GM18508 (cell line): ENCODE data around the gene SPDEF.

Source experiments
- ATAC-seq: cut with Tn5 transposase; IDR thresholded peaks from one replicate; pipeline ENCODE4 v1.9.1; 2021; ENCODE audit warnings: moderate number of reproducible peaks; ENCODE audit not compliant: insufficient read depth, unreplicated experiment

SPDEF gene

DNA sequence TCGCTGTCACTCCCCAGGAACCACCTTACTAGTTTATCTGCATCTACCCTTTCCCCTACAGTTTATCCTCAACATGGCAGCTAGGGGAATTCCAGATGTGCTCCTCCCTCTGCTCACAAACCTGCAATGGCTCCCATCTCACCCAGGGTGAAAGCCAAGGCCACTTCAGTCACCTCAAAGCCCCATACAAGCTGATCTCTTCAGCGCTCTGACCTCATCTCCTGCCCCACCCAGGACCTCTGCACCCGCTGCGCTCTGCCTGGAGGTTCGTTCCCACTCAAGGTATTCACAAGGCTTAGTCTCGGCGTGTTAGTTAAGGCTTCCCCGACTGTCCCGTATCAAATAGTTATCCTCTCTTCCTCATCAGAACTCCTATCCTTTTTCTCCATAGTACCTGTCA, 28.6 kb upstream of the SPDEF start:
- ATAC-seq, result no peak

- ATAC-seq, result no peak
Measured at GRCh38 chr6:34583861-34584604, 27.9 kb upstream of the SPDEF start.

GRCh38 chr6:34583461-34583860, 27.3 kb upstream of the SPDEF start:
- ATAC-seq, result no peak

- ATAC-seq, result no peak
Measured at GRCh38 chr6:34581561-34581920, 25.4 kb upstream of the SPDEF start.

DNA sequence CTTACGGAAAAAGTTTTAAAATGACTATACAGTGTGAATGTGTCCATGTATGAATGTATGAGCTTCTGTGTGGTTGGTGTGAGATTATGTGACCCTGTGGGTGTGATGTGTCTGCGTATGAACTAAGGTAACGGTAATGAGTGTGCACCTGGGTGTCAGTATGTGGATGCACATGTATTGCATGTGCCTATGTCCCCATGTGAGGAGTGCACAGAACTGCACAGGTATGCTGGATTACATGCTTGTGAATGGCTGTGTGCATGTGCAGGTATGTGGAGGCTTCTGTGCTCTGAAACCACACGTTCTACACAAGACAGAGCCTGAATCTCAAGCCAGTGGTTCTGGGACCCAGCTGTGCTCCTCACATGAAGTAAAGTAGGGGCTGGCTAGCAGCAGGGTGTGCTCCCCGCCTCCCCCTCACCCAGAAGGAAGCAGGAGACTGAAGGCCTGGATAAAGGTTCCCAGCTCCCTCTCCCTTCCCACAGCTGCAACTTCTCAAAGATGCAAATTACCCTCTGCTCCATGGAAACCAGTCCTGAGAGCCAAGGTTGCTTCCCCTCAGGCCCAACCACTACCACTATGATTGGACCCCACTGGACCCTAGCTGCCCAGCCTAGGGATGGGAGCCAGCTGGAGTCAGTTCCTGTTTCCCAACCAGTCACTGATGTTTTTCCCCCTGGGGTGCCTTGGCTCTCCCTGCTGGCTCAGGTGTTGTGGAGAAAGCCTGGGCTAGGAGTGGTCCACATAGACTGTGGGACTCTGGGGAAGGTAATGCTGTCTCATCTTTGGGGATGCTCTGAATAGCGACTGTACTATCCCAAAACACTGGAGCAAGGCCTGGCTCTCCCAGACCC, 24.8 kb upstream of the SPDEF start:
- no peak for ATAC-seq

- no peak for ATAC-seq
Measured at GRCh38 chr6:34578445-34579262, 22.5 kb upstream of the SPDEF start.

DNA sequence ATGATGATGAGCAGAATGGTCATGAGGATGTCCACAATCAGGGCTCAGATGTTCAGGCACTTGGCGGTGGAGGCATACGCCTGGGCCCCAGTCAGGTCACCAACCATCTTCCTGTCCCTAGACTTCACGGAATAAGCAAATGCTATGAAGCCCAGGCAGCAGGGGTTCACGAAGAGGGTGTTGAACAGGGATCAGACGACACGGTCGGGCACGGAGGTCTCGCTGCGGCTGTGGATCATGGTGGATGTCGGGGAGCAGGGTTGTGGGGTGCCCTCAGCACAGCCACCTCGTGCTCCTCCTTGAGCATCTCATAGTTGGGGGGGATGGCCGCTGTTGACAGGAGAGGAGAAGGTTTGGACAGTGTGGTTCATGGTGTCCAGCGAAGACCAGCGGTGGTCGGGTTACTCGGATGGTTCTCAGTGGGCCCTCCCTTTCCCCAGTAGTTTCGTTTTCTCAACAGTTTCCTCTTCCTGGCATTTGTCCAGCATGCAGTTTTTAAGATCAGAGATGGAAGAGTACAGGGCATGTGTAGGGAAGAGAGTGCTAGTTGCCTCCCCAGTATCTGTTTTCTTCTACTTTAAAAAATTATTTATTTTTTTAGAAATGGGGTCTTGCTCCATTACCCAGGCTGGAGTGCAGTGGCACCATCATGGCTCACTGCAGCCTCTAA, 20.3 kb upstream of the SPDEF start:
- no peak for ATAC-seq

GRCh38 chr6:34575326-34575725, 19.2 kb upstream of the SPDEF start:
- no peak for ATAC-seq

GRCh38 chr6:34574647-34575293, 18.6 kb upstream of the SPDEF start:
- no peak for ATAC-seq

DNA sequence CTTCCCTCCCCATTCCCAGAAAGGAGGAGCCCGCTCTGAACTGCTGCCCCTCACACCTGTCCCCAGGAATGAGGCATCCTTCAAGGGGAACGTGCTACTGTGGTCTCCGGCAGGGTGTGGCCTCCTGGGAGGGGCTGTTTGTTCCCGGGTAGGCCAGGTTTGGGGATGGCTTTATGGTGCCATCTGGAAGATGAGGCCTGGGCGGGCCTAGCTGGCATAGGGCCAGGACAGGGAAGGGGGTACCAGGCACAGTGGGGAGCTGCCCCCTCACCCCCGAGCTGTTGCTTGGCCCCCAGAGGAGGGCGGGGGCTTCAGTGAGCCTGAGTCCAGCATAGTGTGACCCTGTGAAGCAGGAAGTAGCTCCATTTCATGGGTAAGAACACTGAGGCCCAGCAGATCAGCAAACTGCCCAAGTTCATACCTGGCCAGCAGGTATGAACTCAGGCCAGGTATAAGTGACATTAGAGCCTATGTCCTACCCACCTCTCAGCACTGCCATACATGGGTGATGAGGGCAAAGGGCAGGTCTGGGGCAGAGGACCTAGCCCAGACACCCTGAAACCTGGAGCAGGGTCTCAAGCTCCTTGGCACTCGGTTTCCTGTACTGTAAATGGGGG, 17.5 kb upstream of the SPDEF start:
- no peak for ATAC-seq

DNA sequence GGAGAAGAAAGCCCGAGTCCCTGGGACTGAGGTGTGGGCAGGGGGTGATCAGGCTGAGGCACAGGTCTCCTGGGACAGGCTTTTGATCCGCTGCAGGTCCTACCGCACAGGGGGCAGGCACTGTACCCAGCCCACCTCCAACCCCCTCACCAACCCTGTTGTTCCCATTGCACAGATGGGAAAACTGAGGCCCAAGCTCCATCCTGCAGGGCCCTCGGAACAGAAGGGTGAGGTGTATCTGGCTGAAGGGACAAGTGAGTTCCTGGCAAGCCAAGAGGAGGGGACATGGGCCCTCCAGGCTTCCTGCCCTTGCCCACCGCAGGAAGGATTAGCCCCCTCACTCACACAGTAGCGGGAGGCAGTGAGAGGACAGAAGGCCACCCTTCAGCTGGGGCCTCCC, 16.5 kb upstream of the SPDEF start:
- no peak for ATAC-seq

DNA sequence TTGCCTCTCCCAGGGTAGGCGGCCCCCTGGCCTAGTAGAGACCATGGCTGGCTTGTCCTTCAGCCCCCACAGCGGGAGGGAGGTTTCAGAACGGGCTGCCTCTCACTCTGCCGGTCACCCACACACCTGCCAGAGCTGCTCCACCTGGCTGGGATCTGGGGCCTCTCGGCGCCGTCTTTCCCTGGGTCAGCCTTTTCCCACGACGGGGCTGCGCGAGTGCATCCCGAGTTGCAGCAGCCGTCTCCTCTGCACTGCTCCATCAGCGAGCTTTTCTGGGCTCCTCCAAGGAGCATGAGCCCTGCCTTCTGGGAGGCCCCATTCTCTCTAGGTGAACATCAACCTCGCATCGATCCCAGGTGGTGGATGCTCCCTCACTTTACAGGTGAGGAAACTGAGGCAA, 15.9 kb upstream of the SPDEF start:
- no peak for ATAC-seq

DNA sequence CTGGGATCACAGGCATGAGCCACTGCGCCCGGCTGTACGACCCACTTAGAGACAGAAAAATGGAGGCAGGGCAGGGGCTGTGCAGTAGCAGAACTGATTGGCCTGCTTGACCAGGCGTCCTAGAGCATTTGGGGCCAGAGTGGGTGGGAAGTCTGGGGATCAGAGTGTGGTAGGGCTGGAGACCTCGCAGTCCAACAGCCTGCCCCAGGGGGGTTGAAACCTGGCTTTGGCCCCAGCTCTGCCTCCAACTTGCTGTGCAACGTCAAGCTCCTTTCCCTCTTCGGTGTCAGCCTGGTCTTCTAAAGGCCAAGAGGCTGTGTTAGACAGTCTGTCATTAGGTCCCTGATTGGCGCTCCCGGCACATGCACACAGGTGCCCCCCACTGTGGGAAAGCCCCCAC, 15.3 kb upstream of the SPDEF start:
- ATAC-seq, result no peak

DNA sequence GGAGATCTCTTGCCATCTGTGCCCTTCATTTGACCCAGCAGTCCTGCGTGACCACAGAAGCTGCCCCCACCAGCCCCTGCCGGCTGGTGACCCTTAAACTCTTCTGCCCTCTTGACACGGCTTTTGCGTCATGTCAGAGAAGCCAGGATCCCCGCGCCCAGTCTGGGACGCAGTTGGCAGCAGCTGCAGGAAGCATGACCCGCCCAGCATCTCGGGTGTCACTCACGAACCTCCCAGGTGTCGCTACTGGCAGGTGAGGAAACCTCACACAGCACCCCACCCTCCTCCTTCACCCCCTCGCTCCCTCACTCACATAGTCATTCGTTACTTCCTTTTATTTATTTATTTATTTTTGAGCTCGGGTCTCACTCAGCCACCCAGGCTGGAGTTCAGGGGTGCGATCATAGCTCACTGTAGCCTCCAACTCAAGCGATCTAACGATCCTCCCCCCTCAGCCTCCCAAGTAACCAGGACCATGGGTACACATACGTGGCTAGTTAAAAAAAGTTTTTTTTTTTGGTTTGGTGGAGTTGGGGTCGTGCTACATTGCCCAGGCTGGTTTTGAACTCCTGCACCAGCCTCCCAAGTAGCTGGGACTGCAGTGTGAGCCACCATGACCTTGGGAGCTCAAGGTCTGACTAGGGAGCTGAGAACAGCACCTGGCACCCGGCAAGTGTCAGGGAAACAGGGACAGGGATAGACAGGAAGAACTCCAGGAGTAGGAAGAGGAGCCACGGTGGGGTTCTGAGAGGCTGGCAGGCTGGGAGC, 14.1 kb upstream of the SPDEF start:
- ATAC-seq, result no peak

- no peak for ATAC-seq
Measured at GRCh38 chr6:34569361-34569973, 13.3 kb upstream of the SPDEF start.

DNA sequence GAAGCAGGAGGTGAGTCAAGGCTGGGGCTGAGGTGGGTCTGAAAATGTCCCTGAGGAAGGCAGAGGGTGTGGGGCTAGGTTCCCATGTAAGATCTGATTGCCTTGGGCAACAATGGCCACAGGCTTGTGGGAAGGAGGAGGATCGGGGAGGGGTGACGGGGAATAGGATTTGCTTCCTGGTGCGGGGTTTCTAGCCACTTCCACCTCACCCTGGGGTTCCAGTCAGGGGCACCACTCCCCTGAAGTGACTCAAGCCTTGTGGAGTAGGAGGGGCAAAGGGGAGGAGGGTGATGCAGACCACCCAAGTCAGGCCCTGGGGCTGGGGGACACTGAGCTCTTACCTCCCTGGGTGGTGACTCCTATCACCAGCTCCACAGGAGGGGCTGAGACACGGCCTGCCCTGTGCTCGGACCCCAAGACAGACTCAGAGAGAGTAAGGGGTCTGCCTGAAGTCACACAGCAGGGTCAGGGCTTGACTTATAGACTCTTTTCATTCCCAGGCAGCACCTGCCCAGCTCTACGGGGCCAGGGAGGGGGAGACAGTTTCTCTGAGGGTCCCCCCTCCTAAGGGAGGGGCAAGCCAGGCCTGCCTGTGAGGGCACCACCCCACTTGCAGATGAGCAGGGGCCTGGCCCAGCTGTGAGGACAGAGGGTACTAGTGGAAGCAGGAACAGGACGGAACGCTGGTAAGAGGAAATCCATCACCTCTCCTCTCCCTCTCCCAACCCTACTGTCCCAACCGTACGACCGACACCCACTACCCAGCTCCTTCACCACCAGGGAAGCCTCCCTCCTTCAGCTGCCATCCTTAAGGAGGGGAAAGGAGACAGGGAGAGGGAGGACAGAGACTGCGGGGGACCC, 12.4 kb upstream of the SPDEF start:
- ATAC-seq, result no peak

GRCh38 chr6:34566830-34567546, 10.9 kb upstream of the SPDEF start:
- no peak for ATAC-seq
